ENCODE data around the gene PIN1. TPM values are rescaled to one million over a fixed set of nuclear protein-coding genes. Genes with fewer than 3 reads are reported as not detected.

The PIN1 gene
- total and polyA plus RNA-seq, 12 donors, result 28.5 to 177 (median 114) TPM

DNA sequence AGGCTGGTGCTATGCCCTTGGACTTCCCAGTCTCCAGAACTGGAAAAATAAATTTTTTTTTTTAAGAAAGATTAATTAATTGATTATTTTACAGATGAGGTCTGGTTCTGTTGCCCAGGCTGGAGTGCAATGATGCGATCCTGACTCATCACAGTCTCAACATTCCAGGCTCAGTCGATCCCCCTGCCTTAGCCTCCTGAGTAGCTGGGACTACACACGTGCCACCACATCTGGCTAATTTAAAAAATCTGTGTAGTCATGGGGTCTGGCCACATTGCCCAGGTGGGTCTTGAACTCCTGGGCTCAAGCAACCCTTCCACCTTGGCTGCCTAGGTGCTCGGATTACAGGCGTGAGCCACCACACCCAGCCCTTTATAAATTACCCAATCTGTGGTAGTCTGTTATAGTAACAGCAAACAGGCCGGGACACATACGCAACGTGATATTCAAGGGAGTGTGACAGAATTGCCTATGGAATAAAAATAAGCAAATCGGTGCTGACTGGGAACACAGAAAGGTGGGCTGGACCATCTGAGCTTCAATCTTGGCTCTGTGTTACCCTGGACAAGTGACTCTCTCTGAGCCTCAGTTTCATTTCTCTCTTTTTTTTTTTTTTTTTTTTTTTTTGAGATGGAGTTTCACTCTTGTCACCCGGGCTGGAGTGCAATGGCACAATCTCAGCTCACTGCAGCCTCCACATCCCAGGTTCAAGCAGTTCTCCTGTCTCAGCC, 42.8 kb downstream of the PIN1 start:
- Histone ChIP-seq H3K36me3 (replicated peaks in 1 of 2) (no peaks in the 10 kb centered on the region), H3K27ac (no peak overlapping the region), H3K4me3 (no peak overlapping the region), H3K4me1 (replicated peaks in 1 of 2) (no peaks in the 10 kb centered on the region), H3K27me3 (no peaks in the 10 kb centered on the region), H3K9me3 (replicated peaks in 1 of 3) (no peaks in the 10 kb centered on the region)
- no peak for TF ChIP-seq POLR2A (IDR thresholded peaks at IDR 0.05)
- TF ChIP-seq, protein P1, sequence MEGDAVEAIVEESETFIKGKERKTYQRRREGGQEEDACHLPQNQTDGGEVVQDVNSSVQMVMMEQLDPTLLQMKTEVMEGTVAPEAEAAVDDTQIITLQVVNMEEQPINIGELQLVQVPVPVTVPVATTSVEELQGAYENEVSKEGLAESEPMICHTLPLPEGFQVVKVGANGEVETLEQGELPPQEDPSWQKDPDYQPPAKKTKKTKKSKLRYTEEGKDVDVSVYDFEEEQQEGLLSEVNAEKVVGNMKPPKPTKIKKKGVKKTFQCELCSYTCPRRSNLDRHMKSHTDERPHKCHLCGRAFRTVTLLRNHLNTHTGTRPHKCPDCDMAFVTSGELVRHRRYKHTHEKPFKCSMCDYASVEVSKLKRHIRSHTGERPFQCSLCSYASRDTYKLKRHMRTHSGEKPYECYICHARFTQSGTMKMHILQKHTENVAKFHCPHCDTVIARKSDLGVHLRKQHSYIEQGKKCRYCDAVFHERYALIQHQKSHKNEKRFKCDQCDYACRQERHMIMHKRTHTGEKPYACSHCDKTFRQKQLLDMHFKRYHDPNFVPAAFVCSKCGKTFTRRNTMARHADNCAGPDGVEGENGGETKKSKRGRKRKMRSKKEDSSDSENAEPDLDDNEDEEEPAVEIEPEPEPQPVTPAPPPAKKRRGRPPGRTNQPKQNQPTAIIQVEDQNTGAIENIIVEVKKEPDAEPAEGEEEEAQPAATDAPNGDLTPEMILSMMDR (IDR thresholded peaks at IDR 0.05), result no peak
- intact Hi-C loops (cut with DNase I), result no loop called here
- WGBS, 4 donors, result 78 to 95% (median 91%) methylated on average over 10 of the region's 10 CpGs
- DNase-seq, result no peak

DNA sequence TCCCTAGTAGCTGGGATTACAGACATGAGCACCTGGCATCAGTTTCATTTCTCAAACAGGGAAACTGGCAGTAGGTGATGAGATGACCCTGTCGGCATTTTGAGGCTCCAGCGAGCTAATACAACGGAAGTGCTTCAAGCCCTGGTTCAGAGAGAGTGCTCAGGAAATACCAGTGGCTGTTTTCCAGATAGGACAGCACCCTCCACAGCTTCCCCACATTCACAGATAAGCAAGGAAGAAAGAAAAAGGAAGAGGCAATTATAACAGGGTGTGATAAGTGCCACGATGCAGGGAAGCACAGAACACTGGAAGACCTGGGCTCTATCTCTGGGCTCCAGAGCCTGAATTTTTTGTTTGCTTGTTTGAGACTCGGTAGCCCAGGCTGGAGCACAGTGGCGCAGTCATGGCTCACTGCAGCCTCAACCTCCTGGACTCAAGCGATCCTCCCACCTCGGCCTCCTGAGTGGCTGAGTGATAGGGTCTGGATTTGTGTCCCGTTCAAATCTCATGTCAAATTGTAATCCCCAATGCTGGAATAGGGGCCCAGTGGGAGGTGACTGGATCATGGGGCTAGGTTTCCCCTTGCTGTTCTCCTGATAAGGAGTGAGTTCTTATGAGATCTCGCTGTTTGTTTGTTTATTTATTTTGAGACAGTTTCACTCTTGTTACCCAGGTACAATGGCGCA, 43.5 kb downstream of the PIN1 start:
- Histone ChIP-seq H3K9me3 (replicated peaks in 1 of 3) (no peaks in the 10 kb centered on the region), H3K27ac (no peak overlapping the region), H3K4me1 (replicated peaks in 1 of 2) (no peaks in the 10 kb centered on the region), H3K27me3 (no peaks in the 10 kb centered on the region), H3K36me3 (replicated peaks in 1 of 2) (no peaks in the 10 kb centered on the region), H3K4me3 (no peak overlapping the region)
- TF ChIP-seq POLR2A (IDR thresholded peaks at IDR 0.05), result no peak
- TF ChIP-seq, protein P1 (IDR thresholded peaks at IDR 0.05), result no peak
- intact Hi-C loops (cut with DNase I), result no loop called here
- WGBS, 4 donors, result 76 to 84% (median 82%) methylated on average over 9 to 11 of the region's 11 CpGs
- DNase-seq, result no peak

DNA sequence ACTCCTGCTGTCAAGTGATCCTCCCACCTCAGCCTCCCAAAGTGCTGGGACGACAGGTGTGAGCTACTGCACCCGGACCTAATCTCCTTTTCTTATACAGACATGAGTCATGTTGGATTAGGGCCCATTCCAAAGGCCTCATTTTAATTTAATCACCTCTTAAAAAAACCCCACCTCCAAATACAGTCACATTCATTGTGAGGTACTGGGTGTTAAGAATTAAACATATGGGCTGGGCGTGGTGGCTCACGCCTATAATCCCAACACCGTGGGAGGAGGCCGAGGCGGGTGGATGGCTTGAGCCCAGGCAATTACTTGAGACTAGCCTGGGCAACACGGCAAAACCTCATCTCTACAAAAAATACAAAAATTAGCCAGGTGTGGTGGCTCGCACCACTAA, 46.6 kb downstream of the PIN1 start:
- H3K27me3 ChIP-seq, result no peaks in the 10 kb centered on the region
- 75 to 85% (median 82%) methylated on average over 9 of the region's 9 CpGs for WGBS, 4 donors
- intact Hi-C loops (cut with DNase I), result no loop called here

DNA sequence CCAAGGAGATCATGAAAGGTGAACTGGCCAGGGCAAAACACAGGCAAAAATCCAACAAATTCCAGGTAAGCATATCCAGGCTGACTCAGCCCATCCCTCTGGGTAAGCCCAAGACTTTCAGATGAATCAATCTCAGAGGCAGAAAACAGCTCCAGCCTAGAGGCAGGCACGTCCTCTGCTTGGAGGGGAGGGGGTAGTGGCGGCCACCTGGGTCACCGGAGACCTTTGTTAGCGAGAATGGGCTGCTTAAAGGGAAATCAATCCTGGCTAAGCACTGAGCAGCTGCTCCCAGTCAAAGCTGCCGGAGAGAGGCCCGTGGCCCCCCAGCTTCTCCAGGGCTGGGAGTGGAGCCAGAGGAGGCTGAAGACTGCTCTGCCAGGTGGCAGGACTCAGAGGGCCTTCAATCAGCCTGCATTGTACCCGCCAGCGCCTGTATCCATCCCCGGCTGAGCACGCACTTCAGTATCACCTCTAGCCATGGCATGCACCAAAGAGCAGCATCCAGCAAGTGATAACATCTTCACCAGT, 48.2 kb downstream of the PIN1 start:
- Histone ChIP-seq H3K4me1 (replicated peaks in 1 of 2) (no peaks in the 10 kb centered on the region), H3K4me3 (no peak overlapping the region), H3K27ac (no peak overlapping the region), H3K36me3 (replicated peaks in 1 of 2) (no peaks in the 10 kb centered on the region), H3K27me3 (no peaks in the 10 kb centered on the region), H3K9me3 (replicated peaks in 1 of 3) (no peaks in the 10 kb centered on the region)
- intact Hi-C loops (cut with DNase I), result no loop called here
- no peak for DNase-seq
- WGBS, 4 donors, result 39 to 69% (median 61%) methylated on average over 7 to 10 of the region's 10 CpGs
- TF ChIP-seq POLR2A (IDR thresholded peaks at IDR 0.05), result no peak
- TF ChIP-seq, protein P1 (IDR thresholded peaks at IDR 0.05), result no peak

More for the DNA sequence above, 46.6 kb downstream of the PIN1 start:
- H3K36me3 ChIP-seq (replicated peaks in 1 of 2), result no peaks in the 10 kb centered on the region
- no peak overlapping the region for H3K27ac ChIP-seq
- TF ChIP-seq POLR2A (IDR thresholded peaks at IDR 0.05), result no peak
- TF ChIP-seq, protein P1 (IDR thresholded peaks at IDR 0.05), result no peak
- H3K4me1 ChIP-seq (replicated peaks in 1 of 2), result no peaks in the 10 kb centered on the region
- no peak for DNase-seq
- no peaks in the 10 kb centered on the region for H3K9me3 ChIP-seq (replicated peaks in 1 of 3)
- no peak overlapping the region for H3K4me3 ChIP-seq
